Tibial nerve (tissue), 4 donors: ENCODE measurements around the gene ADD3.

Experiments
- EP300 ChIP-seq, 2 donors: sonication (generic); formaldehyde crosslinking; IDR thresholded peaks; one replicate each; pipeline ENCODE4 v1.6.1; 2017; ENCODE audit warnings: antibody characterized with exemption in 2 of 2, mild to moderate bottlenecking in 1 of 2
- POLR2A ChIP-seq, 2 donors: fragments of 450-650 bp; IDR thresholded peaks; one replicate each; pipeline ENCODE4 v1.6.1; 2017; ENCODE audit warnings: antibody characterized with exemption in 2 of 2, mild to moderate bottlenecking in 2 of 2, moderate library complexity in 2 of 2
- TF ChIP-seq, protein P1 (sequence below), 5 experiments: fragments of 200-600 bp in 3 of 5; fragments of 450-650 bp in 2 of 5; sonication (generic) in 3 of 5; IDR thresholded peaks; one replicate each; pipeline ENCODE4 v1.5.1; 2016 to 2019; ENCODE audit warnings: antibody characterized with exemption in 5 of 5, mild to moderate bottlenecking in 3 of 5, moderate library complexity in 2 of 5

DNA sequence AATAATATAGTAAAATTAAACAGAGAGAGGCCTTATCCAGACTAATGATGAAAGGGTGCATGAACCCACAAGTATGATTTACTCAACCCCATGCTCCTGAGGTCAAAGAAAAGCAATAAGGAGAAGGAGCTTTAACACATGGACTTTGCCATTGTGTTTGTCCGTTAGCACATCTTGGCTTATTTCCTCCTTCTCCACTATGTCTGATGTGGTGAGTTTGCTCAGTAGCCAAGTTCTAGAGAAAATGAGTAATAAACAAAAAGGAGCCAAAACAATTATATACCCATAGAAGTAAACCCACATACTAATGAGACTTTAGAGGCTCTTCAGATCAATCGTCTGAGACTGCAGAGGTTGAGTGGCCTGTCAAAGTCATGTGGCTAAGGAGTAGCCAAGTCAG, 26.1 kb upstream of the ADD3 start:
- TF ChIP-seq, protein P1, sequence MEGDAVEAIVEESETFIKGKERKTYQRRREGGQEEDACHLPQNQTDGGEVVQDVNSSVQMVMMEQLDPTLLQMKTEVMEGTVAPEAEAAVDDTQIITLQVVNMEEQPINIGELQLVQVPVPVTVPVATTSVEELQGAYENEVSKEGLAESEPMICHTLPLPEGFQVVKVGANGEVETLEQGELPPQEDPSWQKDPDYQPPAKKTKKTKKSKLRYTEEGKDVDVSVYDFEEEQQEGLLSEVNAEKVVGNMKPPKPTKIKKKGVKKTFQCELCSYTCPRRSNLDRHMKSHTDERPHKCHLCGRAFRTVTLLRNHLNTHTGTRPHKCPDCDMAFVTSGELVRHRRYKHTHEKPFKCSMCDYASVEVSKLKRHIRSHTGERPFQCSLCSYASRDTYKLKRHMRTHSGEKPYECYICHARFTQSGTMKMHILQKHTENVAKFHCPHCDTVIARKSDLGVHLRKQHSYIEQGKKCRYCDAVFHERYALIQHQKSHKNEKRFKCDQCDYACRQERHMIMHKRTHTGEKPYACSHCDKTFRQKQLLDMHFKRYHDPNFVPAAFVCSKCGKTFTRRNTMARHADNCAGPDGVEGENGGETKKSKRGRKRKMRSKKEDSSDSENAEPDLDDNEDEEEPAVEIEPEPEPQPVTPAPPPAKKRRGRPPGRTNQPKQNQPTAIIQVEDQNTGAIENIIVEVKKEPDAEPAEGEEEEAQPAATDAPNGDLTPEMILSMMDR (IDR thresholded peaks at IDR 0.05) = no peak
- TF ChIP-seq POLR2A (IDR thresholded peaks at IDR 0.05) = no peak
- no peak for TF ChIP-seq EP300 (IDR thresholded peaks at IDR 0.05)
